GM19324 (cell line): ENCODE measurements around the gene GSG1.
"Not testable (repeated sequence)": the region's sequence is repeated elsewhere in the genome, so short reads cannot be mapped to it uniquely, and the experiment has no call there.

Experiments used
- ATAC-seq: cut with Tn5 transposase; IDR thresholded peaks from one replicate; pipeline ENCODE4 v1.9.1; 2021; ENCODE audit warnings: mild to moderate bottlenecking, moderate library complexity; ENCODE audit not compliant: unreplicated experiment, low FRiP score

The GSG1 gene

DNA sequence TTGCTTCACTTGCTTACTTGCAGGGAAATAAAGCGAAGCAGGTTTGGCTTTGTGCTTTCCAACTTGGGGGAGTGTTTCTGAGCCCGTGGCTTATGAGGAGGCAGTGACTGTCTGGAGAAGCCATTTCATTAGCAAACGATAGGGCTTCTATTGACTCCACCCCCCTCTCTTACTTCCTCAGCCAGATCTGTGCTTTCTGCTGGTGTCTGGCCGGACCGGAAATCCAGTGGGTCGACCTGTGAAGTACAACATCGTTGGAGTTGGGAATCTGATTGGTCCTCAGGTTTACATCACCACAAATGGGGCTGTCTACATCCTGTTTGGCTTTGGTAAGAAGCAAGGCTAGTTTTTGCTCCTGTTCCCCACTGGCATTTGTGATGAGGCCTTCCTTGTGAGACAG lies 37.0 kb downstream of the GSG1 start:
- no peak for ATAC-seq

DNA sequence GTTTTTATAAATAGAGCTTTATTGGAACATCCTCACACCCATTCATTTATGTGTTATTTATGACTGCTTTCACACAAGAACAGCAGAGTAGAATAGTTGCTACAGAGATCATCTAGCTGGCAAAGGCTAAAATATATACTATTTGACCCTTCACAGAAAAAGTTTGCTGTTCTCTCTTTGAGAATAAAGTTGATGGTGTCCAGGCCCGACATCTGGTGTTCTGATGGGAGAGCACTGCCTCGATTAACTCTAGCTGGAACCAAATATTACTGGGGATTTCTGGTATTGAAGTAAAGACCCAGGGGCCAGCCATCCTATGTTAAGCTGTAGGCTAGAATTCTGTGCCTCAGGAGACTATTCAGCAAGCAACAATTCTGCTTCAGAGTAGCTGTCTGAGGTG lies 37.5 kb downstream of the GSG1 start:
- ATAC-seq = no peak

DNA sequence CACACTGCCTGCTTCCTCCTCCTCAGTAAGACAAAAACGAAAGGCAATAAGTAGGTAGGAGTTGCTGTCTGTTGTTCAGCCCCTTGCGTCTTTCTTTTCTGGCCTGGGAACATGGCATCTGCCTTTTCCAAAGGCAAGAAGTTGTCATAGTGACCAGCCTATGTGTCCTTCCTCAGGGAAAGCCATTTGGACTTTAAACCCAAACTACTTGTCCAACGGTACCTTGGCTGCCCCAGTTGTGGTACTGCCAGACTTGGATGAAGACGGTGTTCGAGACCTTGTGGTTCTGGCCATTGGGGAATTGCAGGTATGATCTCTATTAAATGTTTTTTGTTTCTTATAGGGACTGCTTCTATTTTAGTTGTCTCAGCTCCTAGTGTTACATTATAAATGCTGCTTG lies 40.8 kb downstream of the GSG1 start:
- ATAC-seq = no peak

DNA sequence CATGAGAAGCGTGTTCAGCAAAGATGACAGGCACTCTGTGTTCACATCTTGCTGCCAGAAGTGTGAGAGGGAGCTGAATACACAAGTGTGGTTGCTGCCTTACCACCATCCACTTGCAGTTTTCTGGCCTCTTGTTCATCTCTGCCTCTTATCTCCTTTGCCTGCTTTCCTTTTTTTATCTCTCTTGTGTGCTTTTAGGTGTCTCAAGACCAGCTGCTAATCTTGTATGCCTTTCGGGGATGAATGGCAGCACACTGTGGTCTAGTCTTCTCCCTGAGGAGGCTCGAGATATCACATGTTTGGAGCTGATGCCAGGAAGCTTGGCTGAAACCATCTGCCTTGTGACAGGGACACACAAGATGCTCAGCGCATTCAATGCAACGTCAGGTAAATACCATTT lies 42.1 kb downstream of the GSG1 start:
- ATAC-seq = no peak

DNA sequence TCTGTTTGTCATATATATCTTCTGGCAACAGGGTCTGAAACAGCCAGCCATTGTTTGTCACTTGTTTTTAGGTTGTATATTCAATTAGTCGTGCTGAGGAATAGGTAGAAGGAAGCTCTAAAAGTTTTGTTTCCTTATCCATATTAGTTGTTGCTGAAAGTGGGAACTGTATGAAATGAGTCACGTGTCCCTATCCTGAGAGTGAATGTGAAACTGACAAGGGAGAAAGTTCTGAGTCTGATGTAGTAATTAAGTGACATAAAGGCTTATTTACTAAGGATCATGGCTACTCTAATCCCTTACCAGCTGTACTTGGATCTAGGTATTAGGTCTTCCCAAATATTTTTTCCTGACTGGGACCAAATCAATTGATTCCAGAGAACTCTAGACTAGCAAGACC lies 42.9 kb downstream of the GSG1 start:
- no peak for ATAC-seq

DNA sequence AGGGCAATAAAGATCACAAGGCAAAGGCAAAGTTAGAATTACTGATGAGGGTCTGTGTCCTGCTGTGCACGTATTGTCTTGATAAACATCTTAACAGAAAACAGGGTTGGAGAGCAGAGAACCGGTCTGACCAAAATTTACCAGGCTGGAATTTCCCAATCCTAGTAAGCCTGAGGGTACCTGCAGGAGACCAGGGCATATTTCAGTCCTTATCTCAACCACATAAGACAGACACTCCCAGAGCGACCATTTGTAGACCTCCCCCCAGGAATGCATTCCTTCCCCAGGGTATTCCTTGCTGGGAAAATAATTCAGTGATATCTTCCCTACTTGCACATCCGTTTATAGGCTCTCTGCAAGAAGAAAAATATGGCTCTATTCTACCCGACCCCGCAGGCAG lies 49.9 kb downstream of the GSG1 start:
- ATAC-seq = not testable (repeated sequence)

DNA sequence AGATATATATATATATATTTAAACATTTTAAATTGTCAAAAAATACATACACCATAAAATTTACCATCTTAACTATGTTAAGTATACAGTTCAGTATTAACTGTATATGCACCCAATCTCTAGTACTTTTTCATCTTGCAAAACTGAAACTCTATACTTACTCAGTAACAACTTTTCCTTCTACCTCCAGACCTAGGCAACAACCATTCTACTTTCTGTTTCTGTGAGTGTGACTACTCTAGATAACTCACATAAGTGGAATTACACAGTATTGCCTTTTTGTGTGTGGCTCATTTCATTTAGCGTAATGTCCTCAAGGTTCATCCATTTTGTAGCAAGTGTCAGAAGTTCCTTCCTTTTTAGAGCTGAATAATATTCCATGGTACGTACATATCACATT lies 51.0 kb downstream of the GSG1 start:
- no peak for ATAC-seq

DNA sequence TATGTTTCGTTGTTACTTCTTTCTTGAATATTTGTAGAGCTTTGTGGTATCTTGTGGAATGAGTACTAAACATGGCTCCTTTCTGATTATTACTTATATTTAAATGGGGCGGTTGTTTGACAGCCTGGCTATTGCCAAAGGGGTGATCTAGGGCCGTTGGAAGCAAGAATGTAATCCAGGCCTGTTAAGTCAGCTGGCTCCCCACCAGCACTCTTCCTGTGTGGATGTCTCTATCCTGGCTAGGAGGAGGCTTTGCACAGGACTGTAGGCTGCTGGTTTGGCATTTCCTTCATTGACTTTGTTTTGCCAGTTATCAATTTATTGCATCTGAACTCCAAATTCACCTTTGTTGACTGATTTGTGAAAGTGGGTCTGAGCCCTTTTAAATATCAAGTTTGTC lies 53.7 kb downstream of the GSG1 start:
- ATAC-seq = no peak

DNA sequence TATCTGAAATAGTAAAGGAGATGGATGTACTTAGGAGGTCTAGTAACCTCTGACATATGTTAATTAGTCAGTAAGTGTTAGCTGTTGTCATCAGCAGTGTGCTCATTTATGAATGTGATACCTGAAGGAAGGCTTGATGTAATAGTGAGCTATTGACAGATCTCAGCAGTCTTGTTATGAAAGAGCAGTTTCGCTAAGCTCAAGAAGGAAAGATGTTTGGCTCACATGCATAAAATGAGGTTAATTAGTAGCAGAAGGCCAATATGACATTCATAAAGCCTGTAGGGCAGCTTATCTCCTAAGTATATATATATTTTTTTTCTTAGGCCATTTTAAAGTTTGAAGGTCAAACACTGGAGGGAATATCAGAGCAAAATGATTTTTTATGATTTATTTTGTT lies 56.5 kb downstream of the GSG1 start:
- ATAC-seq = no peak

DNA sequence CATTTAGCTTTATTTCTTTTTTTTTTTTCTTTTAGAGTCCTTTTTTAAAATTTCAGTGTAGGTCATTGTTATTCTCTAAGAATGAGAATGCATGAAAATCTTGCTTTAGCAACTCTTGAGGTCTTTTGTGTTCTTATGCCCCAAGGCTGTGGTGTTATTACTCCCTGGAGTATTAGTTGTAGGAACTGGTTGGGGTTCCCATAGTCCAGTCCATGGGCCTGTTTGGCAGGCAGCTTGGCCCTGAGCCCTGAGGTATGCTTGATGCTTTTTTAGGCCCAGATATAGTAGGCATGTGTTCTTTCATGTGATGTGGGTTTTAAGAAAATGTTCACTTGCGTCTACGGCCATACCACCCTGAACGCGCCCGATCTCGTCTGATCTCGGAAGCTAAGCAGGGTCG lies 57.7 kb downstream of the GSG1 start:
- no peak for ATAC-seq

DNA sequence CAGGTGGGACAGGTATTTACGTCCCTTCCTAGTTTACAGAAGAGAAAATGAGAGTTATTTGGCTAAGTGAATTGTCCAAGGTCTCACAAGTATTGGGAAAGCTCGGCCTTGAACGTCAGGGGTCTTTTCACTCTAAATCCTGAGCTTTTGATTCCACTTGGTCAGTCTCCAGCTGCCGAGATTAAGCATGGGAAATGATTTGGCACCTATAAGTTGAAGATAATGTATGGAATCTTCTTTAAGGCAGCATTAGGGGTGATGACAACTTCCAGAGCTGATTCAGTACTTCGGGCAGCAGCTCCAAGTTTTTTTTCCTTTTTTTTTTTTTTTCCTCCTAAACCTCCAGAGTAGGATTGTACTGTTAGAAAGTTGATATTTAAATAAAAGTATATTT lies 58.6 kb downstream of the GSG1 start:
- no peak for ATAC-seq

DNA sequence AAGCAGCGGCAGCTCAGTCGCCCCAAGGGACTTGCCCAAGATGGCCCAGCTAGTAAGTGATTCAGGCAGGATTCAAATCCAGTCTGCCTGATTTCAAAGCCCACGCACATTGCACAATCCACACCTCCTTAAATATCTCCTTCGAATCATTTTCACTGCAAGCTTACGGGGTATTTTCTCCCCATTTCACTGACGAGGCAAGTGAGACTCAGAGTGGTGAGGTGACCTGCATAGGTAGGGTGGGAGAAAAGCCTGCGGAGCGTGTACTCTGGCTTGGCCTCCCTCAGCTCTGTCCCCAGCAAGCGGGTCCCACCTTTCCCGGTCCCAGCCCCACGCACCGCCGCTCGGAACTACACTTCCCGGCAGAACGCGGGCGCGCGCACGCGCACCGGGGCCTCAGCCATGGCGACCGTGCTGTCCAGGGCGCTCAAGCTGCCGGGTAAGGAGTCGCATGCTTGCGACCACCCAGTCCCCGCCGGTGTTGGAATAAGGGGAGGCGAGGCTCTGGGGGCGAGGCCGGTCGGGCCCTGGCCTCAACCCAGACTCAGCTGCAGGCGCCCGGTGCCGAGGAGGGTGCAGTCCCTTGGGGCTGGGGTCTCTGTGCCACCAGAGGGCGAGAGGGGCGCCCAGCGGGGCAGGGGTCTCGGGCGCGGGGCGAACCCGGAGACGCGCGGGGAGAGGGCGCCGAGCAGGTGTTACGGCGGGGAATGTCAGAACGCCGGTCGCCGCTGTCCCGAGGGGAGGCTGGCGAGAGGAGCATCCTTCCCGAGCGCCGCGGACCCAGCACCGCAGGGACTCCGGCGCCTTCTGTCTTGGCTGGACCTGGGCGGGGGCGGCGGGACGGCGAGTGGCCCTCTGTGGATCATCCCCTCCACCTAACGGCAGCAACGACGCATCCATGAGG lies 59.2 kb downstream of the GSG1 start, which contains the start of gene FAM234B:
Gene FAM234B, plus strand, starts transcription at position 380 of the 904 bp plus-strand sequence. Its CDS starts 23 bp downstream, at position 403.
- peak; percentile 82 for ATAC-seq

DNA sequence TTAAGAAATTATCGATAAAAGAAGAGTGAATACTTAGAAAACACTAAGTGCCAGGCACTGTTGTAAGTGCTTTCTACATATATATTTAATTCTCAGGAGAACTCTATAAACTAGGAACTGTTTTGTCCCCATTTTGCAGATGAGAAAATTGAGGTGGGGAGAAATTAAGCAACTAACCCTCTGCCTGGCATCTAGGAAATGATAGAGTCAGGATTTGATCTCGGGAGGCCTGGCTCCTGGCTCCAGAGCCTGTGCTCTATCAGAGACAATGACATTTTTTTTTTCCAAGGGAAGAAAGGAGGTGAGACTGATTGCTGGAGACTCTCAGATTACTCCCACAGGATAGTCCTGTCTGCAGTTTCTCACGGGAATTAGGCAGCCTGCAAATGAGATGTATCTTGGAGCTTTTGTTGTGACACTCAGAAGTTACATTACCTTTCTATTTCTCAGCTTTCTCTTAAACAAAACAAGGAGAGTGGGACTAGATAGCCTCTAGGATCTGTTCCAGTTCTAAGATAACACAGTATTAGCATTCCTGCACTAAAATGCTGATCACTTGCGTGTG lies 60.7 kb downstream of the GSG1 start:
- no peak for ATAC-seq

DNA sequence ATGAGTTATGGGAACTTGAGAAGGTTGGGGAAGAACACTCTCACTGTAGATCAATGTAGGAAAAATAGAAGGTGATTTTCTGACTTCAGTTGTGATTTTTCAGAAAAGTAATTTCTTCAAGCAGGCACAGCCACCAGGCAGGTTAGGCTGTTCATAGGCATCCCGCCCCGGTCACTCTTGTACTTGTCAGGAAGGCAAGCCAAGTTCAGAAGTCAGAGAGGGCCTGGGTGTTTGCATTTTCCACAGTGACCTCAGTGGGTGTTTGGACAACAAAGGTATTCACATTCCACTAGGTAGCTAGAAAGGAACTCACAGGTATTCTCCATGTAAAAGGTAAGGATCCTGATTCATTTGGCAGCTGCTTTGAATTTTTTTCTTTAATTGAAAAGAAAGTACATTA lies 62.2 kb downstream of the GSG1 start:
- ATAC-seq = no peak

DNA sequence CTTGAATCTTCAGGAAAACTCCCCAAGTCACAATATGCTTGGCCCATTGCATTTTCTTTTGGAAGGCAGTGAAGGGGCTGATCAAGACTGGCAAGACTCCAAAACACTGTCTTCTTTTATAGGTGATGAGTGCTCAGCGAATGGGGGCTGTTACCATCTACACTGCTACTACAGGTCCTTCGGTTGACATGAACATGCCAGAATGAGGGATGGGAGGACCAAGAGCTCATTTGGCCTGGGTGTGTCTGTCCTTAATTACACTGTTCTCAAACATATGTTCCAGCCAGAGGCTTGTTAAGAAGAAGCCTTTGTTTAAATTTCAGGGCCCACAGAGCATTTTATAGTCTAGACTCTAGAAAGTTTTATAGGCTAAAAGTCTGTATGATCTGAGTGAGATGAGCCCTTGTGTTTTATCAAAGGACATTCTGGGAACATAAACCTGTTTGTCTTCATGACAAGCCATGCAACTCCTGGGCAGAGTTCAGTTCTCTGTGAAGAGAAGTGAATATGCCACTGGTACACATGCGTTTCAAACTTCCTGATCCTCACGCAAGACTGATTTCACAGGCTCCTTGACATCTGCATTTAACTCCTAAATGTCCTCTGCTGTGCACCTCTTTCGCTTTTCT lies 64.0 kb downstream of the GSG1 start:
- ATAC-seq = no peak

DNA sequence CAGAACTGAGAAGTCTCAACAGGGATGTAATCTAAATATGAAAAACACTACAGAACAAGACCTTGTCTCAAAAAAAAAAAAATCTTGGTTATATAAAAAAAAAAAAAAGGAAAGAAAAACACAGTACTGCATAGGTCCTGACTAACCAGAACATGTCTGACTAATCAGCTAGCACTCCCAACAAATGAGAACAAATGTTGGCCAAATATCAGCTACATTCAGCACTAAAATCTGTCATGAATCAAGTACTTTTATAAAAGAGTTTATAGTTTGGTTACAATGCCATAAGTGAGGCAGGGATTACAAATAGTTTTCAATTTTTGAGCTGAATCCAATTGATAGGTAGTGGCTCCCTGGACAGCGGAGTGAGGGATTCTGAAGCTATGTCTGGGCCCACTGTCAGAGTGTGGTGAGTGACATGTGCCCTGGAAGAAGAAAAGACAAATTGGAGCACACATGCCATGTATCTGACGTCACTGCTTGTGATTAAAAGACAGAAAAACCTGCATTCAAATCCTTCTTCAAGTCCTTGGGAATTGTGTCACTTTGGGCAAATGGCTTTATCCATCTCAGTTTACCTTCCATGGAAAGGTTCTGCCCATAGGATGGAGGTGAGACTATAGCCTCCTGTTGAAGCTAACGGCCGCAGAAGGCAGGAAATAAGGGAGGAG lies 64.8 kb downstream of the GSG1 start:
- no peak for ATAC-seq

DNA sequence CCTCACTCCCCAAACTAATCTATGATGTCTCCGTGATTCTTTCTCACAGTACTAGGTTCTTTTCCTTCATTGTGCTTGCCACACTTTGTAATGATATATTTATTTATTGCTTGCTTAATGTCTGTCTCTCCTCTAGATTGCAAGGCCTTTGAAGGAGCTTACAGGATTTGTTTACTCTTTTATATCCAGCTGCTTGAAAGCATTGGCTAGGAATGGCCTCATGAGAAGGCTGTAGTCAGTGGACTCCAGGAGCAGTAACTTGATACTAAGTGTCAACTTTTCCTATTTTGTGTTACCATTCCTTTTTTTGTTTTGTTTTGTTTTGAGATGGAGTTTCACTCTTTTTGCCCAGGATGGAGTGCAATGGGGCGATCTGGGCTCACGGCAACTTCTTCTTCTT lies 66.6 kb downstream of the GSG1 start:
- no peak for ATAC-seq

DNA sequence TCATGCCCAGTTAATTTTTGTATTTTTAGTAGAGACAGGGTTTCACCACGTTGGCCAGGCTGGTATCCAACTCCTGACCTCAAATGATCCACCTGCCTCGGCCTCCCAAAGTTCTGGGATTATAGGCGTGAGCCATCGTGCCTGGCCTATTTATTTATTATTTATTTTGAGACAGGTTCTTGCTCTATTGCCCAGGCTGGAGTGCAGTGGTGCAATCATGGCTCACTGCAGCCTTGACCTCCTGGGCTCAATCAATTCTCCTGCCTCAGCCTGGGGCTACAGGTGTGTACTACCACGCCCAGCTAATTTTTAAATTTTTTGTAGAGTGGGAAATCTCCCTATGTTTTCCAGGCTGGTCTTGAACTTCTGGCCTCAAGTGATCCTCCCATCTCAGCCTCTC lies 68.1 kb downstream of the GSG1 start:
- ATAC-seq = not testable (repeated sequence)
